K562 (cell line): ENCODE measurements around the gene RHEBL1. TPM values are rescaled to one million over a fixed set of nuclear protein-coding genes. Genes with fewer than 3 reads are reported as not detected.

Experiments used
- ATAC-seq: fragments of 200-7000 bp; cut with Tn5 transposase; 3 replicates; pipeline ENCODE4 v1.9.1; 2020; ENCODE audit warnings: moderate library complexity
- BruUV-seq: library from RNA; stranded (reverse); fragments of 400-500 nt; replicated peaks from 2 replicates; lab custom pipeline; 2021; lab: Mats Ljungman, UMichigan
- CTCF ChIA-PET: fragments of 300-600 bp; formaldehyde crosslinking; extraction: SDS; loops from one replicate; lab custom pipeline; 2021; ENCODE audit warnings: low intra/inter-chr PET ratio; lab: Yijun Ruan, JAX
- POLR2A ChIA-PET: fragments of 300-600, 350-650 bp; sonication (Branson Sonifier 250); formaldehyde crosslinking; extraction: SDS; loops from one replicate; lab custom pipeline; 2021; ENCODE audit warnings: antibody characterized with exemption, inconsistent platforms; lab: Yijun Ruan, JAX
- DNase-seq, 4 experiments: peaks; one replicate each; pipeline versions ENCODE4 v3.0.0 to v3.0.0-alpha.2; 2011 to 2018; ENCODE audit warnings: low spot score in 3 of 4, mixed read lengths in 3 of 4; ENCODE audit errors: extremely low read depth in 1 of 4
- FAIRE-seq: peaks from 2 replicates; lab custom pipeline; 2011; peaks lifted over from hg19 to GRCh38; lab: Jason Lieb, UNC
- H2AFZ ChIP-seq: 2 replicates; pipeline ENCODE4 v1.6.0; 2011; ENCODE audit warnings: low read depth, low read length, control low read depth, inconsistent platforms
- H3K27ac ChIP-seq: fragments of 200-600 bp; 3 replicates; pipeline ENCODE4 v1.8.0; 2011; ENCODE audit warnings: low read depth, mild to moderate bottlenecking, control low read depth, inconsistent platforms, low read length, moderate library complexity, mixed read lengths; ENCODE audit errors: extremely low read depth
- H3K27me3 ChIP-seq, 2 experiments: fragments of 300-600 bp in 1 of 2; 2 replicates in 1 of 2; 3 replicates in 1 of 2; pipeline versions ENCODE4 v1.6.0 to v1.8.0; 2011; ENCODE audit warnings: inconsistent platforms in 2 of 2, low read length in 2 of 2, mild to moderate bottlenecking in 1 of 2, mixed read lengths in 1 of 2, moderate library complexity in 1 of 2; ENCODE audit not compliant: control insufficient read depth in 2 of 2, insufficient read depth in 2 of 2
- H3K36me3 ChIP-seq: fragments of 300-600 bp; 3 replicates; pipeline ENCODE4 v1.8.0; 2011; ENCODE audit warnings: mild to moderate bottlenecking, low read length, inconsistent platforms; ENCODE audit not compliant: control insufficient read depth, insufficient read depth
- H3K4me1 ChIP-seq, 2 experiments: fragments of 200-600 bp in 1 of 2; replicated peaks in 1 of 2; 2 replicates in 1 of 2; 3 replicates in 1 of 2; pipeline versions ENCODE4 v1.5.1 to v1.8.0; 2011; ENCODE audit warnings: inconsistent platforms in 2 of 2, low read length in 2 of 2, mild to moderate bottlenecking in 1 of 2, mixed read lengths in 1 of 2, moderate library complexity in 1 of 2; ENCODE audit not compliant: control insufficient read depth in 2 of 2, insufficient read depth in 2 of 2
- H3K4me2 ChIP-seq: 2 replicates; pipeline ENCODE4 v1.6.1; 2011; ENCODE audit warnings: low read length, control low read depth, inconsistent platforms, mixed read lengths; ENCODE audit not compliant: insufficient read depth
- H3K4me3 ChIP-seq: fragments of 200-600 bp; sonication (generic), shearing (Covaris generic); 2 replicates; pipeline ENCODE4 v1.5.1; 2016; ENCODE audit warnings: control low read depth, inconsistent platforms
- H3K79me2 ChIP-seq: fragments of 200-600 bp; 3 replicates; pipeline ENCODE4 v1.8.0; 2011; ENCODE audit warnings: low read length, inconsistent platforms; ENCODE audit not compliant: control insufficient read depth, insufficient read depth
- H3K9ac ChIP-seq, 2 experiments: 2 replicates each; pipeline versions ENCODE4 v1.6.0 to v1.6.1; 2011; ENCODE audit warnings: low read depth in 2 of 2, low read length in 2 of 2, control low read depth in 1 of 2, inconsistent platforms in 1 of 2, mild to moderate bottlenecking in 1 of 2, mixed read lengths in 1 of 2; ENCODE audit not compliant: insufficient read depth in 1 of 2
- H3K9me1 ChIP-seq: one replicate; pipeline ENCODE4 v1.6.0; 2011; ENCODE audit warnings: inconsistent platforms, mild to moderate bottlenecking, low read length, moderate library complexity; ENCODE audit not compliant: control insufficient read depth, insufficient read depth
- H3K9me3 ChIP-seq: replicated peaks from 2 replicates; pipeline ENCODE4 v1.5.1; 2011; ENCODE audit warnings: low read depth, low read length, inconsistent platforms; ENCODE audit not compliant: control insufficient read depth, insufficient read depth
- H4K20me1 ChIP-seq: replicated peaks from 2 replicates; pipeline ENCODE4 v1.6.1; 2011; ENCODE audit warnings: low read length, inconsistent platforms, mixed read lengths; ENCODE audit not compliant: control insufficient read depth, insufficient read depth
- GTF2F1 ChIP-seq: IDR thresholded peaks from 2 replicates; pipeline ENCODE4 v1.6.1; 2011; ENCODE audit warnings: low read depth, low read length, improper control_type of control experiment
- POLR2G ChIP-seq: fragments of 200-400 bp; formaldehyde crosslinking; IDR thresholded peaks from 2 replicates; pipeline ENCODE4 v1.6.1; 2017; ENCODE audit warnings: low read depth, mild to moderate bottlenecking, antibody characterized with exemption, low read length, moderate library complexity
- RBFOX2 ChIP-seq: fragments of 200-400 bp; formaldehyde crosslinking; IDR thresholded peaks from 2 replicates; pipeline ENCODE4 v1.6.1; 2017; ENCODE audit warnings: low read depth, mild to moderate bottlenecking, low read length, moderate library complexity
- WGBS: fragments of 100-300 bp; shearing (Covaris generic); methylation state at CpG from one replicate; pipeline ENCODE4 v1.1.6; 2016; ENCODE audit warnings: low coverage, mixed read lengths; ENCODE audit not compliant: insufficient coverage; ENCODE audit errors: missing lambda C conversion rate; 5-methylcytosine and 5-hydroxymethylcytosine counted together
- in situ Hi-C: fragments of 300-500 bp; cut with MboI; formaldehyde crosslinking; loops from 4 replicates; pipeline ENCODE4 v1.15.0; 2018; ENCODE audit warnings: inconsistent platforms, mixed read lengths
- intact Hi-C: fragments of 100-400 bp; cut with micrococcal nuclease; formaldehyde crosslinking; loops from 2 replicates; pipeline ENCODE4 v1.14.2; 2022
- polyA plus RNA-seq, 8 experiments: library from polyadenylated mRNA; depleted of rRNA in 4 of 8; stranded (reverse) in 5 of 8; unstranded in 3 of 8; fragments of >200 nt; fragmentation: Nextera tagmentation in 2 of 8; fragmentation: Illumina TruSeq in 1 of 8; extraction: Ambion mirVana in 2 of 8; extraction: Trizol in 1 of 8; gene quantifications; 2 replicates each; pipeline versions ENCODE4 v1.2.1 to v1.2.3, GENCODE V29; 2011 to 2014; ENCODE audit warnings: inconsistent platforms in 1 of 8, missing spikeins in 1 of 8
- total RNA-seq, 7 experiments: library from RNA; depleted of rRNA in 6 of 7; stranded (reverse); fragments of >200 nt in 6 of 7; fragmentation: Illumina TruSeq in 2 of 7; extraction: Trizol in 2 of 7; gene quantifications; 2 replicates each; pipeline versions ENCODE4 v1.2.1 to v1.2.3, GENCODE V29; 2011 to 2021; ENCODE audit warnings: low replicate concordance in 1 of 7
- TF ChIP-seq, protein P1 (sequence below): fragments of 200-800 bp; sonication (Bioruptor generic); IDR thresholded peaks from 2 replicates; pipeline ENCODE4 v1.6.1; 2017; ENCODE audit warnings: missing genetic modification characterization, missing compliant biosample characterization

RHEBL1 gene
- total and polyA plus RNA-seq, 9 of the 15 experiments (the other 6 are each of a cell fraction or from before 2014, with no cell fraction given), result 4.3 to 36.1 (median 8.2) TPM

DNA sequence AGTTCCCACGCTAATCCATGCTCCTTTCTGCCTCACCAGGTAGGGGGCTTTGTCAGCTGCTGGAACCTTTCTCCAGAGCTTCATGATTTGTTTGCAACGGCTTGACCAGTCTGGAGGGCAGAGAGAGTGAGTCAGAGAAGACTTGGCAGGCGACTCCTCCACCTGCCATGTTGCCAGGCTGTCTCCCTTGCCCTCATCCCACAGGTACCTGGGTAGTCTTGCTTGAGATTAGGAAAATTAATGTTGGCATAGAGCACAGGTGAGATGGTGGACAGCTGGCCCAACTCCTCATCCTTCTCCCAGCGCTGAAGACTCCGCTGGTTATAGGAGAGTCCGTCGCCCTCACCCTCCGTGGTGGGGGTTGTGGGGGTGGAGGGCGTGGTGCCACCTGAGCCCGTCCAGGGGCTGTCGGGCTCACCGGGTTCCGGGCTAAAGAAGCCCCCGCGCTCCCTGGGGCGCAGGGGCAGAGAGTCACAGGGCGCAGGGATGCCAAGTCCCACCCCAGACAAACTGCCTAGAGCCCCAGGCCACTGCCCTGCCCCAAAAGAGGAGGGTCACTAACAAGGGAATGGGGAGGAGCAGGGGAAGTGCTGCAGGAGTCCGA lies 27.8 kb downstream of the RHEBL1 start:
- Histone ChIP-seq H3K27ac (no peak overlapping the region), H3K27me3 (no peaks in the 10 kb centered on the region), H4K20me1 (peaks cover 4% of the 10 kb centered on the region), H3K36me3 (peaks cover 99% of the 10 kb centered on the region), H3K9me1 (no peaks in the 10 kb centered on the region), H2AFZ (no peak overlapping the region), H3K4me3 (no peak overlapping the region), H3K79me2 (no peaks in the 10 kb centered on the region), H3K9ac (no peak overlapping the region), H3K4me2 (no peak overlapping the region), H3K4me1 (0 out of 5 replicates have a peak, but pooled peaks cover 0 to 3% of the 10 kb centered on the region in 2 experiments), H3K9me3 (no peaks in the 10 kb centered on the region)
- ChIA-PET POLR2A (interaction anchor here (0.8 to 12.9 kb wide), 4 partner anchors 9 to 56 kb away, joined by 3 to 78 read pairs (median 8); partner anchors contain the start of gene PRKAG1), CTCF (interaction anchor here (0.7 kb wide), 1 partner anchor 1908 kb away, joined by 3 read pairs; no protein-coding TSS in a partner anchor)
- intact Hi-C loops, result no loop called here
- in situ Hi-C loops, result no loop called here
- TF ChIP-seq POLR2G (peak; percentile 38; the same call in 1 of the 2 replicates), GTF2F1 (no peak)
- DNase-seq (no peak), ATAC-seq (no peak), FAIRE-seq (no peak)
- BruUV-seq, result no TSS peak
- 98% methylated on average over 14 of the region's 18 CpGs for WGBS

DNA sequence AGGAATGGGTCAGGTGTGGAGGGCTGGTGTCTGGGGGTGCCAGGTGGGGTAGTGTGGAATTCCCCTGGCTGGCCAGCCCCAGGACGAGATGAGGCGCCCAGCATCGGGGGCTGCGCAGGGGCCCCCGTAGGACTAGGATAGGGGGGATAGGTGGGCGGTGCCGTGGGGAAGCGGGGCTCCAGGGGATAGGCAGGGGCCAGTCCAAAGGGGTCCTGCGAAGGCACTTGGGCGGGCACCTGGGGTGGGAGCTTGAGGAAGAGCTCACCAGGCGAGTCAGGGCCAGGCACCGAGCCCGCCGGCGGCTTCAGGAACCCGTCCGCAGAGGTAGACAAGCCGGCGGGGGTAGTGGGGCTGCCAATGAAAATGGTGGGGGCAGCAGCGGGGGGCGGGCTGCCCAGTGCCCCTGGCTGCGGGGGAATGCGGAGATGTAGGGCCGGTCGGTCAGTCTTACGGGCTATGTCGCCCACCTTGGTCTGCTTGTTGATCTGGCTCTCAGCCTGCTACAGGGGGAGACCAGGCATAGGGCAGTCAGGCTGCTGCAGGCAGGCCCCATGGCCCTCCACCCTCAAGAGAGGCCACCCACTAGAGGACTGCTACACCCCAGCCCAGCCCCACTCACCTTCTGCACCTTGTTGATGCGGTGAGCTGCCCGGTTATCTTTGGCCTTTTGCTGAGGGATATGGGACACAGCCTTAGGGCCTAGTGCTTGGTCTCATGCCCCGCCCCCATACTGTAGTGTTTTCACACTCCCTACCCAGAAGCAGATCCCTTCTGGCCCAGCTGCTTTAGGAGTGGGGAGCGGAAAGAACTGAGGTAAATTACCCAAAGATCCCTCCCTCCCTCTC lies 28.5 kb downstream of the RHEBL1 start:
- DNase-seq, result no peak
- H3K27ac ChIP-seq, result no peak overlapping the region
- ChIA-PET CTCF (no interaction called here), POLR2A (interaction anchor here (0.8 to 12.9 kb wide), 4 partner anchors 8 to 57 kb away, joined by 3 to 78 read pairs (median 9); partner anchors contain the start of gene PRKAG1)
- no peak overlapping the region for H3K9ac ChIP-seq
- no peaks in the 10 kb centered on the region for H3K27me3 ChIP-seq
- no peak overlapping the region for H3K4me3 ChIP-seq
- H2AFZ ChIP-seq, result no peak overlapping the region
- in situ Hi-C loops (no loop called here), intact Hi-C loops (no loop called here)
- peaks cover 4% of the 10 kb centered on the region for H4K20me1 ChIP-seq
- no peaks in the 10 kb centered on the region for H3K79me2 ChIP-seq
- TSS peak; percentile 15 for BruUV-seq
- no peak for ATAC-seq
- H3K9me1 ChIP-seq, result no peaks in the 10 kb centered on the region
- WGBS, result 89% methylated on average over 8 of the region's 31 CpGs
- H3K4me2 ChIP-seq, result no peak overlapping the region
- no peaks in the 10 kb centered on the region for H3K9me3 ChIP-seq
- 0 out of 2 replicates have a peak, but pooled peaks have one; percentile 21 for TF ChIP-seq RBFOX2
- TF ChIP-seq, protein P1, sequence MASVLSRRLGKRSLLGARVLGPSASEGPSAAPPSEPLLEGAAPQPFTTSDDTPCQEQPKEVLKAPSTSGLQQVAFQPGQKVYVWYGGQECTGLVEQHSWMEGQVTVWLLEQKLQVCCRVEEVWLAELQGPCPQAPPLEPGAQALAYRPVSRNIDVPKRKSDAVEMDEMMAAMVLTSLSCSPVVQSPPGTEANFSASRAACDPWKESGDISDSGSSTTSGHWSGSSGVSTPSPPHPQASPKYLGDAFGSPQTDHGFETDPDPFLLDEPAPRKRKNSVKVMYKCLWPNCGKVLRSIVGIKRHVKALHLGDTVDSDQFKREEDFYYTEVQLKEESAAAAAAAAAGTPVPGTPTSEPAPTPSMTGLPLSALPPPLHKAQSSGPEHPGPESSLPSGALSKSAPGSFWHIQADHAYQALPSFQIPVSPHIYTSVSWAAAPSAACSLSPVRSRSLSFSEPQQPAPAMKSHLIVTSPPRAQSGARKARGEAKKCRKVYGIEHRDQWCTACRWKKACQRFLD (CRISPR knock-in tag), result no peak
- no peak for FAIRE-seq
- peaks cover 97% of the 10 kb centered on the region for H3K36me3 ChIP-seq
- H3K4me1 ChIP-seq, result 0 out of 5 replicates have a peak, but pooled peaks cover 0 to 3% of the 10 kb centered on the region in 2 experiments
